PC-3 (cell line): ENCODE results near the gene NR2F2. TPM values are rescaled to one million over a fixed set of nuclear protein-coding genes. Genes with fewer than 3 reads are reported as not detected.
A peak's percentile ranks its signal among the peaks of the same experiment; 100 is the strongest.

Experiments used
- ATAC-seq: fragments of 200-7000 bp; cut with Tn5 transposase; 2 replicates; pipeline ENCODE4 v1.9.1; 2020; ENCODE audit warnings: mild to moderate bottlenecking, moderate library complexity
- BruUV-seq: library from RNA; stranded (reverse); fragments of 400-500 nt; replicated peaks from 2 replicates; lab custom pipeline; 2021; lab: Mats Ljungman, UMichigan
- CTCF ChIA-PET: fragments of 300-600 bp; sonication (Branson Sonifier 250); formaldehyde crosslinking; loops from one replicate; lab custom pipeline; 2022; ENCODE audit warnings: antibody characterized with exemption; lab: Charles Lee
- POLR2A ChIA-PET: fragments of 300-600 bp; sonication (Branson Sonifier 250); formaldehyde crosslinking; loops from one replicate; lab custom pipeline; 2022; ENCODE audit warnings: antibody characterized with exemption; ENCODE audit not compliant: unreplicated experiment; lab: Charles Lee
- DNase-seq: peaks from one replicate; pipeline ENCODE4 v3.0.0-alpha.2; 2015
- H2AFZ ChIP-seq: fragments of 300-600 bp; sonication (generic); 2 replicates; pipeline ENCODE4 v1.6.0; 2016; ENCODE audit warnings: antibody characterized with exemption, low read length
- H3F3A ChIP-seq: fragments of 300-600 bp; sonication (generic); one replicate; pipeline ENCODE4 v1.6.0; 2017; ENCODE audit warnings: antibody characterized with exemption, low read length, control low read depth, mild to moderate bottlenecking; ENCODE audit not compliant: unreplicated experiment
- H3K27ac ChIP-seq: fragments of 300-600 bp; sonication (generic); 2 replicates; pipeline ENCODE4 v1.5.1; 2016; ENCODE audit warnings: mild to moderate bottlenecking, low read length
- H3K27me3 ChIP-seq: fragments of 300-600 bp; sonication (generic); 2 replicates; pipeline ENCODE4 v1.6.1; 2016; ENCODE audit warnings: low read length, mixed read lengths
- H3K36me3 ChIP-seq: fragments of 300-600 bp; sonication (generic); 2 replicates; pipeline ENCODE4 v1.6.1; 2016; ENCODE audit warnings: low read depth, mixed run types, low read length, mixed read lengths
- H3K4me1 ChIP-seq: fragments of 300-600 bp; sonication (generic); 2 replicates; pipeline ENCODE4 v1.5.1; 2016; ENCODE audit warnings: low read length; ENCODE audit not compliant: insufficient read depth
- H3K4me2 ChIP-seq: fragments of 300-600 bp; sonication (generic); 2 replicates; pipeline ENCODE4 v1.6.0; 2016; ENCODE audit warnings: low read length
- H3K4me3 ChIP-seq: fragments of 300-600 bp; sonication (generic); 2 replicates; pipeline ENCODE4 v1.5.1; 2016; ENCODE audit warnings: mild to moderate bottlenecking, low read length, mixed read lengths
- H3K79me2 ChIP-seq: fragments of 300-600 bp; sonication (generic); 2 replicates; pipeline ENCODE4 v1.6.1; 2017; ENCODE audit warnings: low read length, mixed read lengths
- H3K9ac ChIP-seq: fragments of 300-600 bp; sonication (generic); 2 replicates; pipeline ENCODE4 v1.6.0; 2016; ENCODE audit warnings: mild to moderate bottlenecking, low read length
- H3K9me2 ChIP-seq: fragments of 300-600 bp; sonication (generic); replicated peaks from 2 replicates; pipeline ENCODE4 v1.6.1; 2016; ENCODE audit warnings: mixed run types, low read length, mixed read lengths
- H3K9me3 ChIP-seq: fragments of 300-600 bp; sonication (generic); 2 replicates; pipeline ENCODE4 v1.6.1; 2016; ENCODE audit warnings: low read length, mixed read lengths
- H4K20me1 ChIP-seq: fragments of 300-600 bp; sonication (generic); 2 replicates; pipeline ENCODE4 v1.6.1; 2016; ENCODE audit warnings: low read length, mixed read lengths
- CTCF ChIP-seq: fragments of 300-600 bp; sonication (generic); conservative IDR thresholded peaks from 2 replicates; pipeline ENCODE4 v1.5.1; 2017; ENCODE audit warnings: antibody characterized with exemption, low read depth, mild to moderate bottlenecking, low read length
- EZH2 ChIP-seq: fragments of 300-600 bp; sonication (generic); IDR thresholded peaks from one replicate; pipeline ENCODE4 v1.6.1; 2017; ENCODE audit warnings: antibody characterized with exemption, mild to moderate bottlenecking, low read length; ENCODE audit not compliant: unreplicated experiment
- EZH2phosphoT487 ChIP-seq: fragments of 300-600 bp; sonication (generic); IDR thresholded peaks from 2 replicates; pipeline ENCODE4 v1.6.1; 2018; ENCODE audit warnings: mild to moderate bottlenecking, antibody characterized with exemption, low read length, borderline replicate concordance
- intact Hi-C: fragments of 100-400 bp; cut with micrococcal nuclease; formaldehyde crosslinking; loops from 2 replicates; pipeline ENCODE4 v1.9.0; 2023
- total RNA-seq: library from RNA; depleted of rRNA; stranded (reverse); fragments of >200 nt; gene quantifications from 2 replicates; pipeline ENCODE4 v1.2.3, GENCODE V29; 2014

NR2F2 gene
- total RNA-seq, 1 experiment from 2014 or later: 19.6 TPM

- Histone ChIP-seq H3K9me2 (no peaks in the 10 kb centered on the region), H3K9ac (no peak overlapping the region), H3F3A (no peaks in the 10 kb centered on the region), H3K4me3 (no peak overlapping the region), H3K4me2 (peak overlapping the region; percentile 80; the same call in 1 of the 2 replicates), H4K20me1 (no peaks in the 10 kb centered on the region), H3K27me3 (no peaks in the 10 kb centered on the region), H3K79me2 (0 out of 2 replicates have a peak, but pooled peaks cover 4% of the 10 kb centered on the region), H3K9me3 (no peaks in the 10 kb centered on the region), H3K36me3 (no peaks in the 10 kb centered on the region), H3K27ac (no peak overlapping the region), H3K4me1 (peaks cover 6% of the 10 kb centered on the region), H2AFZ (no peak overlapping the region; the same call in 1 of the 2 replicates)
- POLR2A ChIA-PET: interaction anchor here (0.5 kb wide), 1 partner anchor 36 kb away, joined by 5 read pairs; no protein-coding TSS in a partner anchor
- intact Hi-C loops: loop anchor here (2.0 to 10.0 kb wide), 2 partner anchors 107 to 879 kb away; no protein-coding TSS in a partner anchor
- TF ChIP-seq CTCF: no peak
- no peak for TF ChIP-seq EZH2phosphoT487
- no peak for TF ChIP-seq EZH2
- ATAC-seq (no peak), DNase-seq (no peak)
- BruUV-seq: no TSS peak
- CTCF ChIA-PET: no interaction called here
Measured at GRCh38 chr15:96355568-96356187, 25.2 kb downstream of the NR2F2 start.

GRCh38 chr15:96356494-96357455, 26.3 kb downstream of the NR2F2 start:
- ChIA-PET CTCF (interaction anchor here (0.6 to 1.0 kb wide), 3 partner anchors 29 to 1071 kb away, joined by 3 to 4 read pairs (median 4); no protein-coding TSS in a partner anchor), POLR2A (interaction anchor here (0.6 kb wide), 1 partner anchor 49 kb away, joined by 4 read pairs; no protein-coding TSS in a partner anchor)
- Histone ChIP-seq H3K4me2 (peak overlapping the region; percentile 80), H3K36me3 (no peaks in the 10 kb centered on the region), H3K4me3 (peak overlapping the region; percentile 88), H3F3A (no peaks in the 10 kb centered on the region), H3K9me3 (no peaks in the 10 kb centered on the region), H3K9ac (peak overlapping the region; percentile 63), H4K20me1 (no peaks in the 10 kb centered on the region), H3K27ac (no peak overlapping the region), H3K4me1 (peaks cover 6% of the 10 kb centered on the region), H2AFZ (peak overlapping the region; percentile 75), H3K9me2 (no peaks in the 10 kb centered on the region), H3K79me2 (no peaks in the 10 kb centered on the region), H3K27me3 (no peaks in the 10 kb centered on the region)
- TF ChIP-seq EZH2: no peak
- TF ChIP-seq EZH2phosphoT487: no peak
- peak; percentile 89 for TF ChIP-seq CTCF
- peak; percentile 81 for ATAC-seq
- BruUV-seq: no TSS peak
- intact Hi-C loops: loop anchor here (2.0 to 10.0 kb wide), 2 partner anchors 106 to 878 kb away; no protein-coding TSS in a partner anchor
- DNase-seq: peak; percentile 87
